WTC11 (cell line): ENCODE measurements around the gene BAIAP2L2. TPM values are rescaled to one million over a fixed set of nuclear protein-coding genes. Genes with fewer than 3 reads are reported as not detected.
"Not testable (repeated sequence)": the region's sequence is repeated elsewhere in the genome, so short reads cannot be mapped to it uniquely, and the experiment has no call there.

Experiments used
- ATAC-seq: fragments of 200-7000 bp; cut with Tn5 transposase; 2 replicates; pipeline ENCODE4 v1.10.0; 2021; ENCODE audit warnings: mild to moderate bottlenecking, moderate library complexity
- CTCF ChIA-PET: fragments of 300-600 bp; sonication (Branson Sonifier 250); formaldehyde crosslinking; loops from one replicate; lab custom pipeline; 2021; ENCODE audit warnings: antibody characterized with exemption; lab: Charles Lee
- POLR2A ChIA-PET: fragments of 350-600 bp; sonication (Branson Sonifier 250); formaldehyde crosslinking; loops from one replicate; lab custom pipeline; 2021; ENCODE audit warnings: antibody characterized with exemption; lab: Charles Lee
- DNase-seq: peaks from one replicate; pipeline ENCODE4 v3.0.0; 2021; ENCODE audit warnings: low spot score
- H3K27ac Mint-ChIP-seq: 2 replicates; pipeline ENCODE4 v1.8.0; 2021; ENCODE audit warnings: mixed read lengths
- H3K27me3 Mint-ChIP-seq: 2 replicates; pipeline ENCODE4 v1.8.0; 2021; ENCODE audit warnings: low read depth, mild to moderate bottlenecking, moderate library complexity, mixed read lengths
- H3K36me3 Mint-ChIP-seq: 2 replicates; pipeline ENCODE4 v1.8.0; 2021; ENCODE audit warnings: mixed read lengths
- H3K4me1 Mint-ChIP-seq: 2 replicates; pipeline ENCODE4 v1.8.0; 2022; ENCODE audit warnings: mixed read lengths
- H3K4me3 Mint-ChIP-seq: 2 replicates; pipeline ENCODE4 v1.8.0; 2021; ENCODE audit warnings: mild to moderate bottlenecking, moderate library complexity, mixed read lengths
- H3K9me3 Mint-ChIP-seq: 2 replicates; pipeline ENCODE4 v1.8.0; 2021; ENCODE audit warnings: mixed read lengths
- CBFB ChIP-seq: sonication (generic); formaldehyde crosslinking; IDR thresholded peaks from 2 replicates; pipeline ENCODE4 v1.8.1; 2022; ENCODE audit warnings: mild to moderate bottlenecking, low read depth, missing genetic modification reagents
- GRHL2 ChIP-seq: fragments of 250-450 bp; sonication (Bioruptor Pico); IDR thresholded peaks from 2 replicates; pipeline ENCODE4 v1.8.0; 2022; ENCODE audit warnings: mild to moderate bottlenecking, moderate library complexity; ENCODE audit not compliant: insufficient replicate concordance, severe bottlenecking
- IRF2 ChIP-seq: sonication (generic); formaldehyde crosslinking; IDR thresholded peaks from 2 replicates; pipeline ENCODE4 v1.8.0; 2022; ENCODE audit warnings: low read depth, missing genetic modification reagents, borderline replicate concordance
- NFATC4 ChIP-seq: fragments of 250-450 bp; sonication (Bioruptor Pico); IDR thresholded peaks from 2 replicates; pipeline ENCODE4 v1.9.0; 2021; ENCODE audit warnings: mild to moderate bottlenecking
- RELA ChIP-seq: sonication (generic); formaldehyde crosslinking; IDR thresholded peaks from 2 replicates; pipeline ENCODE4 v1.8.1; 2022; ENCODE audit warnings: missing genetic modification reagents, mild to moderate bottlenecking, borderline replicate concordance
- SMAD3 ChIP-seq: sonication (generic); formaldehyde crosslinking; IDR thresholded peaks from 2 replicates; pipeline ENCODE4 v1.8.0; 2022; ENCODE audit warnings: missing genetic modification reagents, mild to moderate bottlenecking, borderline replicate concordance
- TEAD4 ChIP-seq: sonication (generic); formaldehyde crosslinking; IDR thresholded peaks from 2 replicates; pipeline ENCODE4 v1.8.0; 2022; ENCODE audit warnings: mild to moderate bottlenecking, missing genetic modification reagents
- ZNF121 ChIP-seq: sonication (generic); formaldehyde crosslinking; IDR thresholded peaks from 2 replicates; pipeline ENCODE4 v1.8.0; 2023; ENCODE audit warnings: missing genetic modification reagents
- ZNF219 ChIP-seq: sonication (generic); formaldehyde crosslinking; IDR thresholded peaks from 2 replicates; pipeline ENCODE4 v1.8.0; 2023; ENCODE audit warnings: missing genetic modification reagents, mild to moderate bottlenecking, borderline replicate concordance
- ZNF232 ChIP-seq: sonication (generic); formaldehyde crosslinking; IDR thresholded peaks from 2 replicates; pipeline ENCODE4 v1.8.0; 2022; ENCODE audit warnings: mild to moderate bottlenecking, missing genetic modification reagents
- ZNF396 ChIP-seq: fragments of 250-450 bp; sonication (Bioruptor Pico); IDR thresholded peaks from 2 replicates; pipeline ENCODE4 v1.8.0; 2021; ENCODE audit warnings: mild to moderate bottlenecking, moderate library complexity, borderline replicate concordance
- total RNA-seq: library from RNA; stranded (reverse); gene quantifications from 3 replicates; pipeline ENCODE4 v1.2.3, GENCODE V29; 2021
- TF ChIP-seq, protein P1 (sequence below): fragments of 250-450 bp; sonication (Bioruptor Pico); conservative IDR thresholded peaks from 2 replicates; pipeline ENCODE4 v1.9.0; 2021; ENCODE audit warnings: mild to moderate bottlenecking
- TF ChIP-seq, protein P2 (sequence below): sonication (generic); formaldehyde crosslinking; IDR thresholded peaks from 2 replicates; pipeline ENCODE4 v1.8.1; 2023; ENCODE audit warnings: mild to moderate bottlenecking, missing genetic modification reagents, moderate library complexity
- TF ChIP-seq, protein P3 (sequence below): sonication (generic); formaldehyde crosslinking; IDR thresholded peaks from 2 replicates; pipeline ENCODE4 v1.8.1; 2023; ENCODE audit warnings: mild to moderate bottlenecking, missing genetic modification reagents
- TF ChIP-seq, protein P4 (sequence below): sonication (generic); formaldehyde crosslinking; IDR thresholded peaks from 2 replicates; pipeline ENCODE4 v1.8.0; 2023; ENCODE audit warnings: missing genetic modification reagents
- TF ChIP-seq, protein P5 (sequence below): sonication (generic); formaldehyde crosslinking; IDR thresholded peaks from 2 replicates; pipeline ENCODE4 v1.8.0; 2023; ENCODE audit warnings: missing genetic modification reagents, mild to moderate bottlenecking, borderline replicate concordance

The BAIAP2L2 gene
- total RNA-seq, 1 experiment from 2014 or later, result 3.0 TPM

DNA sequence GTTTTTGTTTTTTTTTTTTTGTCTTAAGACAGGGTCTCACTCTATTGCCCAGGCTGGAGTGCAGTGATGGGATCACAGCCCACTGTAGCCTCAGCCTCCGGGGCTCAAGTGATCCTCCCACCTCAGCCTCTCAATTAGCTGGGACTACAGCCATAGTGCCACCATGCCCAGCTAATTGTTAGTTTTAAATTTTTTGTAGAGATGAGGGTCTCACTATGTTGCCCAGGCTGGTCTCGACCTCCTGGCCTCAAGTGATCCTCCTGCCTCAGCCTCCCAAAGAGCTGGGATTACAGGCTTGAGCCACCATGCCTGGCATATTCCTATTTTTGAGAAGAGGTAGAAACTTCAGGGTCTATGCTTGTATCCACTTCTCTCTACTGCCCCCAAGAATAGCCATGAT, 8.3 kb upstream of the BAIAP2L2 start:
- H3K27me3 Mint-ChIP-seq, DNase-seq, H3K4me1 Mint-ChIP-seq, H3K4me3 Mint-ChIP-seq, H3K36me3 Mint-ChIP-seq, CTCF ChIA-PET, POLR2A ChIA-PET, H3K9me3 Mint-ChIP-seq, ATAC-seq, H3K27ac Mint-ChIP-seq: not testable (repeated sequence)
- TF ChIP-seq ZNF121, result peak; percentile 23; the same call in 1 of the 2 replicates

DNA sequence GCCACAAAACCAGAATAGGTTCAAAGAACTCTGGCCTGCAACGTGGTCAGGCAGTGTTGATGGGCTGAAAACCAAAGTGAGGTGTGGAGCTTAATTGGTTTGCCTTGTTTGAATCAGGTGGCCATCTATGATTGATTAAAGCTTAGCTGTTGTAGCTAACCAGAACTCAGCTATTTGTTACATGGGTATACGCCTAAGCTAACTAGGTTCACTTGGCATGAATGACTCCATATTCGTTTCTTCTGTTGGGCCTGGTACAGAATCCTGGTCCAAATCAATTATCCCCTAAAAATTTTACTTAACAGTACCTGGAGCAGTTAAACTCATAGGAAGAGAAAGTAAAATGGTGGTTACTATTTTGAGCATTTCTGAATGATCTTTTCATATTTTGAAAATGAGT, 7.7 kb upstream of the BAIAP2L2 start:
- no peaks in the 10 kb centered on the region; the same call in 1 of the 2 replicates for H3K27me3 Mint-ChIP-seq
- TF ChIP-seq, protein P1, sequence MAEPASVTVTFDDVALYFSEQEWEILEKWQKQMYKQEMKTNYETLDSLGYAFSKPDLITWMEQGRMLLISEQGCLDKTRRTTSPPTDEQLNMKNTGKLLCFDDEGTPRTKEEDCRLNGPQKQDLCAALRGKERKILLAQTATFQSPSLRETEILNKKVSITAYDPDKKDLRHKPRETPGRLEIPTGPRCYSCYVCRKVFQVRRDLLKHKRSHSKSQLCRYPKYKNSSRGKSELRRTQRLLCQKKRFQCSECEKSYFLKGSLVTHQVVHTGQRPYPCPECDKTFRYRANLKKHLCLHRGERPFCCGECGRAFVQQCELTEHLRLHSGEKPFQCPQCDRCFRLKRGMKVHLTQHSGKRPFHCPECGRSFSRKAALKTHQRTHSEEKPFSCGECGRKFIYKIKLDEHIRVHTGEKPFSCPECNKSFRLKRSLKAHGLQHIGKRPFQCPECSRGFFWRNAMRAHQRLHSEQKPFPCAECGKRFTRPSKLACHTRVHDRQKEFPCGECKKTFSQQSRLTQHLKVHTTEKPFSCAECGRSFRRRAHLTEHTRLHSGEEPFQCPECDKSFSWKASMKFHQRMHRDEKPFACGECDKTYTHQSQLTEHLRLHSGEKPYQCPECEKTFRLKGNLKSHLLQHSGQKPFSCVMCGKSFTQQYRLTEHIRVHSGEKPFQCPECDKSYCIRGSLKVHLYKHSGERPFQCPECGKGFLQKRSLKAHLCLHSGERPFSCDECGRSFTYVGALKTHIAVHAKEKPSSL (CRISPR knock-in tag), result no peak
- TF ChIP-seq CBFB (CRISPR knock-in tag), result no peak
- no peak for TF ChIP-seq SMAD3 (CRISPR knock-in tag)
- POLR2A ChIA-PET, result no interaction called here
- H3K4me3 Mint-ChIP-seq, result no peak overlapping the region
- no peaks in the 10 kb centered on the region for H3K36me3 Mint-ChIP-seq
- CTCF ChIA-PET, result interaction anchor here (0.8 kb wide), 1 partner anchor 20 kb away, joined by 3 read pairs; no protein-coding TSS in a partner anchor
- ATAC-seq (no peak), DNase-seq (no peak)
- no peak overlapping the region for H3K27ac Mint-ChIP-seq
- H3K9me3 Mint-ChIP-seq, result no peaks in the 10 kb centered on the region
- H3K4me1 Mint-ChIP-seq, result peaks cover 6% of the 10 kb centered on the region; the same call in 1 of the 2 replicates

DNA sequence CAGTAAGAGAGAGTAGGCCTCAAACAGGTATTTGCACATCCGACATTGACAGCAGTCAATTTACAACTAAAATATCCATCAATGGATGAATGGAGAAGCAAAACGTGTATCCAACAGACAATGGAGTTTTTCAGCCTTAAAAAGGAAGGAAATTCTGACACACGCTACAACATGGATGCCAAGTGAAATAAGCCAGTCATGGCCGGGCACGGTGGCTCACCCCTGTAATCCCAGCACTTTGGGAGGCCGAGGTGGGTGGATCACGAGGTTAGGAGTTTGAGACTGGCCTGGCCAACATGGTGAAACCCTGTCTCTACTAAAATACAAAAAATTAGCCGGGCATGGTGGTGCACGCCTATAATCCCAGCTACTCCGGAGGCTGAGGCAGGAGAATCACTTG, 7.1 kb upstream of the BAIAP2L2 start:
- H3K9me3 Mint-ChIP-seq, H3K4me1 Mint-ChIP-seq, H3K27ac Mint-ChIP-seq, DNase-seq, POLR2A ChIA-PET, ATAC-seq, H3K36me3 Mint-ChIP-seq, H3K4me3 Mint-ChIP-seq, H3K27me3 Mint-ChIP-seq: not testable (repeated sequence)
- CTCF ChIA-PET, result interaction anchor here (0.8 kb wide), 1 partner anchor 19 kb away, joined by 3 read pairs; no protein-coding TSS in a partner anchor

DNA sequence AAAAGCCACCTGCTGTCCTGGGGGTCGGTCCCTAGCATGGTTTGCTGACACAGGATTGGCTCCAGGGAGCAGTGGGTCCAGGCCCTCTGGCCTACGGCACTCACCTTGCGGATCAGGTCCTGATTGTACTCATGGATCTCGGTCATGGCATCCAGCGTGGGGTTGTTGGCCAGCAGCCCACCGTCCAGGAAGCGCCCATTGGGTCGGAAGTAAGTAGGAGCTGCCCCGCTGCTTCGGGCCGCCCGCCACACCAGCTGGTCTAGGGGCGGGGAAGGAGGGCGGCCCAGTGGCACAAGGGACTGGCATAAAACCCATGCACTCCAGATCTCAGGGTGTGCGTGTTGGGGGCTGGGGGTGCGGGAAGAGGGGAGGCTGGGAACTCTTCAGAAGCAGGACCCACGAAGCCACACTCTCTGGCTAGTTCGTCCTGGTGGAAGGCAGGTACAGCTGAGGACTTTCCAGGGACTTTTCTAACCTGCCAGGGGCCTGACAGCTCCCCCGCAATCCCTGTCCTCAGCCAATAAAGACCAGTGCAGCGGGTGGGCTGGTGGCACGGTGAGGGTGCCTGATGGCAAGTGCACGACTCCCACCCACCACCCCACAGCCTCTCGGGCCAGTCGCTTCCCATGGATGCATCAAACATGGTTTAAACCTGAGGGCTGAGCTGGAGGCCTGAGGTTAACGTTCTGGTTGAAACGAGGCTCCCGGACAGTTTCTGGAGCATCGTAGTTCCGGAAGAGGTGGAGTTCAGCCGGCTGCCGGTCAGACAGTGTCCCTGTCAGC, 5.1 kb upstream of the BAIAP2L2 start:
- TF ChIP-seq GRHL2 (CRISPR knock-in tag) (no peak), NFATC4 (CRISPR knock-in tag) (no peak), ZNF219 (no peak), IRF2 (CRISPR knock-in tag) (no peak), TEAD4 (CRISPR knock-in tag) (no peak), RELA (no peak), ZNF396 (no peak), ZNF232 (CRISPR knock-in tag) (no peak)
- TF ChIP-seq, protein P2, sequence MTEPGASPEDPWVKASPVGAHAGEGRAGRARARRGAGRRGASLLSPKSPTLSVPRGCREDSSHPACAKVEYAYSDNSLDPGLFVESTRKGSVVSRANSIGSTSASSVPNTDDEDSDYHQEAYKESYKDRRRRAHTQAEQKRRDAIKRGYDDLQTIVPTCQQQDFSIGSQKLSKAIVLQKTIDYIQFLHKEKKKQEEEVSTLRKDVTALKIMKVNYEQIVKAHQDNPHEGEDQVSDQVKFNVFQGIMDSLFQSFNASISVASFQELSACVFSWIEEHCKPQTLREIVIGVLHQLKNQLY (CRISPR knock-in tag), result no peak
- TF ChIP-seq, protein P3, sequence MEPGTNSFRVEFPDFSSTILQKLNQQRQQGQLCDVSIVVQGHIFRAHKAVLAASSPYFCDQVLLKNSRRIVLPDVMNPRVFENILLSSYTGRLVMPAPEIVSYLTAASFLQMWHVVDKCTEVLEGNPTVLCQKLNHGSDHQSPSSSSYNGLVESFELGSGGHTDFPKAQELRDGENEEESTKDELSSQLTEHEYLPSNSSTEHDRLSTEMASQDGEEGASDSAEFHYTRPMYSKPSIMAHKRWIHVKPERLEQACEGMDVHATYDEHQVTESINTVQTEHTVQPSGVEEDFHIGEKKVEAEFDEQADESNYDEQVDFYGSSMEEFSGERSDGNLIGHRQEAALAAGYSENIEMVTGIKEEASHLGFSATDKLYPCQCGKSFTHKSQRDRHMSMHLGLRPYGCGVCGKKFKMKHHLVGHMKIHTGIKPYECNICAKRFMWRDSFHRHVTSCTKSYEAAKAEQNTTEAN, result no peak
- TF ChIP-seq, protein P4, sequence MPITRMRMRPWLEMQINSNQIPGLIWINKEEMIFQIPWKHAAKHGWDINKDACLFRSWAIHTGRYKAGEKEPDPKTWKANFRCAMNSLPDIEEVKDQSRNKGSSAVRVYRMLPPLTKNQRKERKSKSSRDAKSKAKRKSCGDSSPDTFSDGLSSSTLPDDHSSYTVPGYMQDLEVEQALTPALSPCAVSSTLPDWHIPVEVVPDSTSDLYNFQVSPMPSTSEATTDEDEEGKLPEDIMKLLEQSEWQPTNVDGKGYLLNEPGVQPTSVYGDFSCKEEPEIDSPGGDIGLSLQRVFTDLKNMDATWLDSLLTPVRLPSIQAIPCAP (CRISPR knock-in tag), result no peak
- TF ChIP-seq, protein P5, sequence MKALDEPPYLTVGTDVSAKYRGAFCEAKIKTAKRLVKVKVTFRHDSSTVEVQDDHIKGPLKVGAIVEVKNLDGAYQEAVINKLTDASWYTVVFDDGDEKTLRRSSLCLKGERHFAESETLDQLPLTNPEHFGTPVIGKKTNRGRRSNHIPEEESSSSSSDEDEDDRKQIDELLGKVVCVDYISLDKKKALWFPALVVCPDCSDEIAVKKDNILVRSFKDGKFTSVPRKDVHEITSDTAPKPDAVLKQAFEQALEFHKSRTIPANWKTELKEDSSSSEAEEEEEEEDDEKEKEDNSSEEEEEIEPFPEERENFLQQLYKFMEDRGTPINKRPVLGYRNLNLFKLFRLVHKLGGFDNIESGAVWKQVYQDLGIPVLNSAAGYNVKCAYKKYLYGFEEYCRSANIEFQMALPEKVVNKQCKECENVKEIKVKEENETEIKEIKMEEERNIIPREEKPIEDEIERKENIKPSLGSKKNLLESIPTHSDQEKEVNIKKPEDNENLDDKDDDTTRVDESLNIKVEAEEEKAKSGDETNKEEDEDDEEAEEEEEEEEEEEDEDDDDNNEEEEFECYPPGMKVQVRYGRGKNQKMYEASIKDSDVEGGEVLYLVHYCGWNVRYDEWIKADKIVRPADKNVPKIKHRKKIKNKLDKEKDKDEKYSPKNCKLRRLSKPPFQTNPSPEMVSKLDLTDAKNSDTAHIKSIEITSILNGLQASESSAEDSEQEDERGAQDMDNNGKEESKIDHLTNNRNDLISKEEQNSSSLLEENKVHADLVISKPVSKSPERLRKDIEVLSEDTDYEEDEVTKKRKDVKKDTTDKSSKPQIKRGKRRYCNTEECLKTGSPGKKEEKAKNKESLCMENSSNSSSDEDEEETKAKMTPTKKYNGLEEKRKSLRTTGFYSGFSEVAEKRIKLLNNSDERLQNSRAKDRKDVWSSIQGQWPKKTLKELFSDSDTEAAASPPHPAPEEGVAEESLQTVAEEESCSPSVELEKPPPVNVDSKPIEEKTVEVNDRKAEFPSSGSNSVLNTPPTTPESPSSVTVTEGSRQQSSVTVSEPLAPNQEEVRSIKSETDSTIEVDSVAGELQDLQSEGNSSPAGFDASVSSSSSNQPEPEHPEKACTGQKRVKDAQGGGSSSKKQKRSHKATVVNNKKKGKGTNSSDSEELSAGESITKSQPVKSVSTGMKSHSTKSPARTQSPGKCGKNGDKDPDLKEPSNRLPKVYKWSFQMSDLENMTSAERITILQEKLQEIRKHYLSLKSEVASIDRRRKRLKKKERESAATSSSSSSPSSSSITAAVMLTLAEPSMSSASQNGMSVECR, result no peak
- TF ChIP-seq, all 79 proteins: peak for 0
- CTCF ChIA-PET, result interaction anchor here (0.5 to 11.1 kb wide), 13 partner anchors 8 to 88 kb away, joined by 3 to 222 read pairs (median 9); partner anchors contain the start of gene SLC16A8
- DNase-seq, result no peak
- Mint-ChIP-seq H3K9me3 (no peaks in the 10 kb centered on the region), H3K4me3 (no peak overlapping the region), H3K27ac (no peak overlapping the region), H3K36me3 (no peaks in the 10 kb centered on the region), H3K4me1 (peaks cover 8% of the 10 kb centered on the region), H3K27me3 (no peaks in the 10 kb centered on the region; the same call in 1 of the 2 replicates)
- ATAC-seq, result no peak
- POLR2A ChIA-PET, result no interaction called here
